CD1c-positive myeloid dendritic cell (primary cell): ENCODE results near the gene RTN4.
"Not testable (repeated sequence)": the region's sequence is repeated elsewhere in the genome, so short reads cannot be mapped to it uniquely, and the experiment has no call there.

Experiments used
- DNase-seq: peaks from one replicate; pipeline ENCODE4 v3.0.0-alpha.2; 2016; ENCODE audit errors: extremely low spot score

Gene RTN4

GRCh38 chr2:55009277-55010060, 40.8 kb downstream of the RTN4 start:
- no peak for DNase-seq

- no peak for DNase-seq
Measured at GRCh38 chr2:55006306-55006705, 43.9 kb downstream of the RTN4 start.

GRCh38 chr2:55003706-55004639, 46.3 kb downstream of the RTN4 start:
- no peak for DNase-seq

- DNase-seq, result no peak
Measured at GRCh38 chr2:55001716-55002115, 48.5 kb downstream of the RTN4 start.

- DNase-seq, result peak; percentile 60
Measured at GRCh38 chr2:55000341-55000740, 49.9 kb downstream of the RTN4 start.

GRCh38 chr2:54999182-54999581, 51.1 kb downstream of the RTN4 start:
- DNase-seq, result peak; percentile 13

GRCh38 chr2:54997826-54998225, 52.4 kb downstream of the RTN4 start:
- no peak for DNase-seq

GRCh38 chr2:54995553-54995952, 54.7 kb downstream of the RTN4 start:
- no peak for DNase-seq

- DNase-seq, result not testable (repeated sequence)
Measured at GRCh38 chr2:54990694-54991093, 59.6 kb downstream of the RTN4 start.

- no peak for DNase-seq
Measured at GRCh38 chr2:54988612-54989011, 61.6 kb downstream of the RTN4 start.

GRCh38 chr2:54986264-54986663, 64.0 kb downstream of the RTN4 start:
- no peak for DNase-seq

GRCh38 chr2:54984476-54984875, 65.8 kb downstream of the RTN4 start:
- no peak for DNase-seq

GRCh38 chr2:54983345-54984220, 66.7 kb downstream of the RTN4 start:
- no peak for DNase-seq

GRCh38 chr2:54981385-54981784, 68.9 kb downstream of the RTN4 start:
- no peak for DNase-seq

GRCh38 chr2:54979321-54980044, 70.8 kb downstream of the RTN4 start:
- DNase-seq, result peak; percentile 40

- DNase-seq, result no peak
Measured at GRCh38 chr2:54977149-54977548, 73.1 kb downstream of the RTN4 start.

GRCh38 chr2:54975598-54976492, 74.4 kb downstream of the RTN4 start:
- DNase-seq, result no peak

- DNase-seq, result no peak
Measured at GRCh38 chr2:54975175-54975574, 75.1 kb downstream of the RTN4 start.

- DNase-seq, result no peak
Measured at GRCh38 chr2:54969940-54970338, 80.3 kb downstream of the RTN4 start.

GRCh38 chr2:54969295-54969939, 80.8 kb downstream of the RTN4 start:
- DNase-seq, result no peak
